Measurements from ENCODE around the gene CD19.
"Not testable (repeated sequence)": the region's sequence is repeated elsewhere in the genome, so short reads cannot be mapped to it uniquely, and the experiment has no call there.

The CD19 gene

DNA sequence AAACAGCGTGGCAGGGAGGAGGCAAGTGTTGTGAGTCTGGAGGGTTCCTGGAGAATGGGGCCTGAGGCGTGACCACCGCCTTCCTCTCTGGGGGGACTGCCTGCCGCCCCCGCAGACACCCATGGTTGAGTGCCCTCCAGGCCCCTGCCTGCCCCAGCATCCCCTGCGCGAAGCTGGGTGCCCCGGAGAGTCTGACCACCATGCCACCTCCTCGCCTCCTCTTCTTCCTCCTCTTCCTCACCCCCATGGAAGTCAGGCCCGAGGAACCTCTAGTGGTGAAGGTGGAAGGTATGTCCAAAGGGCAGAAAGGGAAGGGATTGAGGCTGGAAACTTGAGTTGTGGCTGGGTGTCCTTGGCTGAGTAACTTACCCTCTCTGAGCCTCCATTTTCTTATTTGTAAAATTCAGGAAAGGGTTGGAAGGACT lies at the start of gene CD19:
Gene CD19 (plus strand): TSS at position 171 of the 425 bp plus-strand sequence. CDS start 30 bp downstream, at position 201.
- no peak for DNase-seq

DNA sequence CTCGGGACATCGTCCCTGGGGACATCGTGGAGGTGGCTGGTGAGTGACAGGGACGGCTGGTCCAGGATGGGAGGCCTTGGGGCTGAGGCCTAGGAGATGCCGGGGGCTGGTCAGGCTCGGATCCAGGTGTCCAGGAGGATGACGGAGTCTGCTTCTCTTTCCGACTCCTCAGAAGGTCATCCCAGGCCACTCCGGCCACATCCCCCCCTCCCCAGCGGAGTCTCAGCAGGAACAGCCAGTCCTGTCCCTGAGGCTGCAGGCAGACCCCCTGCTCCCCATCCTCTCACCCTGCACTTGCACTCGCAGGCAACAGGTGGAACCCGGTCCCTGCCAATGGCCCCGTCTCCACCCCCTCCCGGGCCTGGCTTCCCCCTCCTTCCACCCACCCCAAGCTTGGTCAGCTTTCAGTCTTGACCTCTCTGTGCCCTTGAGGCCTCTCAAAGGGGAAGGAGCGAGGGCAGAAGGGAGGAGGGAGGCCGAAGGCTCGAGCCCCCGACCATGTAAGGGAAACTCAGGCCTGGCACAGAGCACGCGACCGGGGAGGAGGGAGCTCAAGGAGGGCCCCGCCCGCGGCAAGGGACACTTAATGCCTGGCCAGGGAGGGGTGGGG lies 49.1 kb upstream of the CD19 start:
- no peak for DNase-seq

DNA sequence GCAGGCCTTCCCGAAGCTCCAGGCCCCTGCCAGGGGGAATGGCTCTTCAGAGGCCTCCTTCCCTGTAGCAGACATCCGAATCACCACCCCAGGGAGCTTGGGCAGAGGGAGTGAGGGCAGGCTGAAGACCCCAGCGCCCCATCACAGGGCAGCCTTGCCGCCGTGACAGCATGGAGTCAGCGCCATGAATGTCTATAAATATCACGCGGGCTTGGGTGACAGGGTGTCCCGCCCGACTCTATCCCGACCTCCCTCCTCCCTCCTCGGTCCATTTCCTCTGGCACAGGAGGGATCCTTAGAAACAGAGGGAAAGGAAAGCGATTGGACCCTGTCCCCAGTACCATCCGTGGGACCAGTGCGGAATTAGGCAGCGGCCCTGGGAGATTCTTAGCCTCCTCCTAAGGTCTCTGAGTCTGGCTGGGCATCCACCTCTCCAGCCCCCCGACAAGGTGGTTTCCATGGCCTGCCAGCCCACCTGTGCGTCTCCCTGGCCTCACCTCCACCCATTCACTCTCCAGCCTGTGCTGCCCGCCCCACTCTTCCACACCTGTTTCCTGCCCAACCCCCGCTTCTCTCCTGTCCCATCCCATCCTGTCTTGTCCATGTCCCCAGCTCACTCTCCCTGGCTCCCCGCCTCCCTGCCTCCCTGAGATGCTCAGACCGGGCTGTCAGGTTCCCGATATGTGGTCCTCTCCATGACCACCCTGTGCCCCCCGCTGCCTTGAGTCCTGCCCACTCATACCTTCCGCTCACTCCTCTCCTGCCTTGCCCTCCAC lies 48.4 kb upstream of the CD19 start:
- DNase-seq, result no peak

DNA sequence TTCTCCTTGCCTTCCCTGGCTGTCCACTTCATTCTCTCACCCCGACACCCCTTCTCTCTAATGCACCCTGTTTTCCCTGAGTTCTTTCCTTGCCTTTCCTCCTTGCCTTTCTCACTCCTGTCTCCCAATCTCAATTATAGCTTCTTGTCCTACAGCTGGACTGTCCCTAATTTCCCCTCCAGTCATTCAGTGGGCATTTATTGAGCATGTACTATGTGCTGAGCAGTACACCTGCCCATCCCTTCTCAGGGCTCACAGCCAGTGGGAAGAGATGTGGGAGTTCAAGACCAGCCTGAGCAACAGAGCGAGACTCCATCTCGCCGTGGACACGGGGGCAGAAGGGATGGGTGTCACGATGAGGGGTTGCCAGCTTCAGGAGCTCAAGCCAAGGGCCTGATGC lies 47.7 kb upstream of the CD19 start:
- DNase-seq, result no peak

DNA sequence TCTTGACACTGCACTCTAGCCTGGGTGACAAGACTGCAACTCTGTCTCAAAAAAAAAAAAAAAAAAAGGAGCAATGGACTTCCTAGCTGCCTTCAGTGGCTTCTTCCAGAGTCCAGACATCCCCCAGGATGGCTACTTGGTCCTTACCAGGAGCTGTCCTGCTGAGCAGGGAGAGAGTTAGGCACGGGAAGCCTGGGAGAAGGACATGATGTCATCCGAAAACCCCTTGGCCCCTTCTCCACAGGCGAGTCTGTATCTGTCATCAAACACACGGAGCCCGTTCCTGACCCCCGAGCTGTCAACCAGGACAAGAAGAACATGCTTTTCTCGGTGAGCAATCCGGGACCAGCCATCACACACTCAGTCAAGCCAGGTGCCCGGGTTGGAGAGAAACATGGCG lies 44.8 kb upstream of the CD19 start:
- no peak for DNase-seq

DNA sequence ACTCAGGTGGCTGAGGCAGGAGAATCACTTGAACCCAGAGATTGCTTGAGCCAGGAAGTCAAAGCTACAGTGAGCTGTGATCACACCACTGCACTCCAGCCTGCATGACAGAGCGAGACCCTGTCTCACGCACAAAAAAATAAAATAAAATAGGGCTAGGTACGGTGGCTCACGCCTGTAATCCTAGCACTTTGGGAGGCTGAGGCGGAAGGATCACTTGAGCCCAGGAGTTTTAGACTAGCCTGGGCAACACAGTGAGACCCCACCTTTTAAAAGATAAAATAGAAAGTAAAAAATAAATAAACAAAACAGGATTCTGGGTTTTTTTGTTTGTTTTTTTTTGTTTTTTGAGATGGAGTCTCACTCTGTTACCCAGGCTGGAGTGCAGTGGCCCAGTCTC lies 41.4 kb upstream of the CD19 start:
- not testable (repeated sequence) for DNase-seq

DNA sequence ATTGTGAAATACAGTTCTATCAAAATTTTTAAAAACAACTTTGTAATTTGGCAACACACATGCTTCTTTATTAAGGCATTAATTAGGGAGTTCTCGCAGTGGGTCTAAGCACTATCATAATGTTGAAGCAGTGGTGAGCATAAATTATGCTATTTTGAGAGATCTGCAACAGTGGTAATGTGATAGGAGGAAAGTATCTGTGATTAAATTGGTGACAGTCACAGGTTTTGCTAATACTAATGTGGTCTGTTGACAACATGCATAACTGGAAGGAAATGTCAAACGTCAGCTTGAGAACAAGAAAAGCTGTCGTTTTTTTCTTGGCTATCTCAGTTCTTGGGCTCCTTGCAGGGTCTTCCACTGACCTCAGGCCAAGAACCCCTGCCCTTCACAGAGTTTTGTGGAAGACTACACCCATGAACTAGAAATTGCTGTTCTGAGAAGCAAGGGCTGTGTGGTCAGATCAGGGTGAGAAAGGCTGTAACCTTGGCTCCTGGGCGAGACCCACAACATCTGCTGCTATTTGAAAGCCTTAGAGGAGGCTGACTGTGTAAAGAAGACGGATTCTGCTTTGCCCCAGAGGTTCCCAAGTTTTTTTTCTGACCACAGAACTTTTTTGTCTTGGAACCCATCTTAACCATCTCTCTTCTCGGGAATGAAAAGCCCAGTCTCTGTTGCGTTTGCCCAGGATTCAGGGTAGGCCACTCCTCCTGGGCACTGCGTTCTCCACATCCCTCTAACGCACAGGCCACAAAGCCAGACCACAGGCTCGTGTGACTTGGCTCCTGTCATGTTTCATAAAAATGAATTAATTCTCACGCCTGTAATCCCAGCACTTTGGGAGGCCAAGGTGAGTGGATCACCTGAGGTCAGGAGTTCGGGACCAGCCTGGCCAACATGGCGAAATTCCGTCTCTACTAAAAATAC lies 39.5 kb upstream of the CD19 start:
- no peak for DNase-seq

DNA sequence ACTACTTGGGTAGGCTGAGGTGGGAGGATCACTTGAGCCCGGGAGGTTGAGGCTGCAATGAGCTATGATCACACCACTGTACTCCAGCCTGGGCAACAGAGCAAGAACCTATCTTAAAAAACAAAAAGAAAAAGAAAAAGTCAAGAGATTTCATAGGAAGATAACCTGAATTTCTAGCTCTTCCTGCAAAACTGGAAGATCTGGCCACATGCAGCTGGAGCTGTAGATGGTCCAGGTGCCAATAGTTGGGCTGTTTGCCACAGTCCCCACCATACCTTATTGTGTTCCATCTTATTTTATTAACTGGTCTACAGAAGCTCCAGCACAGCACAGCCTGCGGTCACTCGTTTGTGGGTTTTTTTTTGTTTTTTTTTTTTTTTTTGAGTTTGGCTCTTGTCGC lies 38.5 kb upstream of the CD19 start:
- no peak for DNase-seq

DNA sequence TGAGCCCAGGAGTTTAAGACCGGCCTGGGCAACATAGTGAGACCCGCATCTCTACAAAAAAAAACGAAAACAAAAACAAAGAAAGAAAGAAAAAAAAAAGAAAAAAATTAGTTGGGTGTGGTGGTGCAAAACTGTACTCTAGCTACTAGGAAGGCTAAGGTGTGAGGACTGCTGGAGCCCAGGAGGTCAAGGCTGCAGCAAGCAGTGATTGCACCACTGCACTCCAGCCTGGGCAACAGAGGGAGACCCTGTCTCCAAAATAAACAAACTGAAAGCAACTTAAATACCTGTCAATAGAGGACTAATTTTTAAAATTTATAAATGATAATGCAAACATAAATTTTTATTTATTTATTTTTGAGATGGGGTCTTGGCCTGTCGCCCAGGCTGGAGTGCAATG lies 36.2 kb upstream of the CD19 start:
- no peak for DNase-seq

DNA sequence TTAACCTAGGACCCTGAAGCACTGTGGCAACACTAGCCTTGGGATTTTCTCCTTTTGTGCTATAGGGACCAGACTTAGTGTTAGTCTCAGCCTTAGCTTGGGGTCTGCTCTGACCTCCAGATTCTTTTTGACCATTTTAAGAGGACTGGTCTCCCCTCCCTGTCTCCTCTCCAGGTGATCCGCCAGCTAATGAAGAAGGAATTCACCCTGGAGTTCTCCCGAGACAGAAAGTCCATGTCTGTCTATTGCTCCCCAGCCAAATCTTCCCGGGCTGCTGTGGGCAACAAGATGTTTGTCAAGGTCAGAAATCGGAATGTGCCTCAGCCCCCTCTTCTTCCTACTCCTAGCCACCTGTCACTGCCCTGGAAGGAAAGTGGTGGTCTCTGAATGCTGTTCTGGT lies 33.9 kb upstream of the CD19 start:
- DNase-seq, result no peak

DNA sequence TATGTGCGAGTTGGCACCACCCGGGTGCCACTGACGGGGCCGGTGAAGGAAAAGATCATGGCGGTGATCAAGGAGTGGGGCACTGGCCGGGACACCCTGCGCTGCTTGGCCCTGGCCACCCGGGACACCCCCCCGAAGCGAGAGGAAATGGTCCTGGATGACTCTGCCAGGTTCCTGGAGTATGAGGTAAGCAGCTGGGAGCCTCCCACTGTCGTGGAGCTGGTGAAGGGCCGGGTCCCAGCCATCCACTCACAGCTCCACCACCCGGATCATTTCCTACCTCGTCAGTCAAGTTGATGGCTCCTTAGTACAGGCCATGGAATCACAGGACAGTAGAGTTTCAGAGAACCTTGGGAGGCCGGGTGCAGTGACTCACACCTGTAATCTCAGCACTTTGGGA lies 33.5 kb upstream of the CD19 start:
- DNase-seq, result no peak

DNA sequence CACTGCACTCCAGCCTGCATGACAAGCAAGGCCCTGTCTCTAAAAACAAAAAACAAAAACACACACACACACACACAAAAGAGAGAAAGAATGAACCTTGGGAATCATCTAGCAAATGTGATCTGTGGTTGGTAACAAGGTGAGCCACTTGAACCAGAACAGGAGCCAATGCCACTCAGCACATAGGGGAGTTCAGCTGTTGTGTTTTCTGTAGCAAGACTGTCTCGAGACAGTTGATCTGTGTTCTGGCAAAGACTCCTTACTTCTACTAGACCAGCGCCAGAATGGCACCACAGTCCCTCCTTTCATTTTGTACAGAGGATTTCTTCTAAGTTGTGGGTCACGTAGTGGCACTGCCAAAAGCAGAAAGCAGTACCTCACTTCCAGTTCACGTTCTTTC lies 32.8 kb upstream of the CD19 start:
- DNase-seq, result no peak

DNA sequence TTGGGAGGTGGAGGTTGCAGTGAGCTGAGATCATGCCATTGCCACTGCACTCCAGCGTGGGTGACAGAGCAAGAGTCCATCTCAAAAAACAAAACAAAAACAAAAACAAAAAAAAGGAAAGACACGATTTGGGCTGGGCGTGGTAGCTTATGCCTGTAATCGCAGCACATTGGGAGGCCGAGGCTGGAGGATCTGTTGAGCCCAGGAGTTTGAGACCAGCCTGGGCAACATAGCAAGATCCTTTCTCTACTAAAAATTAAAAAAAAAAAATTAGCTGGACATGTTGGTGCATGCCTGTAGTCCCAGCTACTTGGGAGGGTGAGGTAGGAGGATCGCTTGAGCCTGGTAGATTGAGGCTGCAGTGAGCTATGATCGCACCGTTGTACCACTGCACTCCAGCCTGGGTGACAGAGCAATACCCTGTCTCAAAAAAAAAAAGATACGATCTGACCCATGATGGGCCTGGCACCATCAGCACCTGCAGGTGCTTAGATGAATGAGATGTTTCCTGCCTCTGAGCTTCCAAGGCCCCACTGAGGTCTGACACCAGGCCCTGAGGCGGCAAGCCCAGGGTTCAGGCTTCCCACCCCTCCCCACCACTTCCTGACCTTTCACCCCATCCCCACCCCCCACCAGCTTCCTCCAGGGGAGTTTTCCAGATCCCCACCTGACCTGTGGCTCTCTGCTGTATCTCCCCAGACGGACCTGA lies 31.7 kb upstream of the CD19 start:
- DNase-seq, result no peak

DNA sequence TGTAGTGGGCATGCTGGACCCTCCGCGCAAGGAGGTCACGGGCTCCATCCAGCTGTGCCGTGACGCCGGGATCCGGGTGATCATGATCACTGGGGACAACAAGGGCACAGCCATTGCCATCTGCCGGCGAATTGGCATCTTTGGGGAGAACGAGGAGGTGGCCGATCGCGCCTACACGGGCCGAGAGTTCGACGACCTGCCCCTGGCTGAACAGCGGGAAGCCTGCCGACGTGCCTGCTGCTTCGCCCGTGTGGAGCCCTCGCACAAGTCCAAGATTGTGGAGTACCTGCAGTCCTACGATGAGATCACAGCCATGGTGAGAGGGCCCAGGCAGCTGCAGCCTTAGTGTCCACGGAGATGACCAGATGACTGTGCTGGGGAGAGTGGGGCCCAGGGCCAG lies 31.2 kb upstream of the CD19 start:
- no peak for DNase-seq

DNA sequence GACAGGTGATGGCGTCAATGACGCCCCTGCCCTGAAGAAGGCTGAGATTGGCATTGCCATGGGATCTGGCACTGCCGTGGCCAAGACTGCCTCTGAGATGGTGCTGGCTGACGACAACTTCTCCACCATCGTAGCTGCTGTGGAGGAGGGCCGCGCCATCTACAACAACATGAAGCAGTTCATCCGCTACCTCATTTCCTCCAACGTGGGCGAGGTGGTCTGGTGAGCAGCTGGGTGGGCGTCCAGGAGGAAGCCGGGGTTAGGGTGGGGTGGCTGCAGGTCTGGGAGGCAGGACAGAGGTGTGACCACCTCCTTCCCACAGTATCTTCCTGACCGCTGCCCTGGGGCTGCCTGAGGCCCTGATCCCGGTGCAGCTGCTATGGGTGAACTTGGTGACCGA lies 29.9 kb upstream of the CD19 start:
- no peak for DNase-seq

DNA sequence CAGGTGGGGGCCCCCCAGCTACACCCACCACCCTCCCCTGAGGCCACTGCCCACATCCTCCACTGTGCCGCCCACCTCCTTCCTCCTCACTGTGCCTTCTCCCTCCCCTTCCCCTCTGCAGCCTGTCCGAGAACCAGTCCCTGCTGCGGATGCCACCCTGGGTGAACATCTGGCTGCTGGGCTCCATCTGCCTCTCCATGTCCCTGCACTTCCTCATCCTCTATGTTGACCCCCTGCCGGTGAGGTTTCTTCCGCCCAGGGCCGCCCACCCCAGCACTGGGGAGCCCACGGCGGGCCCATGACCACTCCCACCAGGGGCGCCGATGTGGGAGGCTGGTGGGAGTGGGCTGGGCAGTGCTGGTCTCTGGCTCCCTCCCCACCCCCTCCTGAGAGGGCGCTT lies 28.9 kb upstream of the CD19 start:
- DNase-seq, result no peak

DNA sequence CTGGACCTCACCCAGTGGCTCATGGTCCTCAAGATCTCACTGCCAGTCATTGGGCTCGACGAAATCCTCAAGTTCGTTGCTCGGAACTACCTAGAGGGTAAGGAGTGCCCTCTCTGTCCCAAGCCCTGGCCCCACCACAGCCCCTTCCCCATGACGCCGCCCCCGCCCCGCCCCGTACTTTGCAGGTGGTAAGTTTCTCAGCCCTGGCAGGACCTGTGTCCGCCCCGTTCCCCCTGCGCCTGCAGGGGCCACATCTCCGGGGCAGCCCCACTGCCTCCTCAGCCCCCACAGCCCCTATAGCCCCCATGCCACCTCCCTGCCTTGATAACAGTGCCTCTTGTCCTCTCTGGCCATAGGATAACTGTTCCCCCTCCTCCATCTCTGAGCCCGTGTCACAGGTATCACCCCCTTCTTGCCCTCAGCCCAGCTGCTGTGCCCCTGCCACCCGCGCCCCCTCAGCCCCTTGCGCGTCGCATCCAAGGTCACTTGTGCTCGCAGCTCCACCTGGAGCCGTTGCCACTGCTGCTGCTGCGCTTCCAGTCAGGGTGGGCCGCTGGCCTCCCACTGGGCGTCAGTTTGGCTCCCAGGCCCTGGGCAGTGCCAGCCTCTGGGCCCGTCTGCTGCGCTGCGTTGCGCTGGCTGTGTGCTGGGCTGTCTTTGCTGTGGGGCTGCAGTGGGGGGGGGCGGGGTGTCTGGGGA lies 28.3 kb upstream of the CD19 start:
- DNase-seq, result no peak

DNA sequence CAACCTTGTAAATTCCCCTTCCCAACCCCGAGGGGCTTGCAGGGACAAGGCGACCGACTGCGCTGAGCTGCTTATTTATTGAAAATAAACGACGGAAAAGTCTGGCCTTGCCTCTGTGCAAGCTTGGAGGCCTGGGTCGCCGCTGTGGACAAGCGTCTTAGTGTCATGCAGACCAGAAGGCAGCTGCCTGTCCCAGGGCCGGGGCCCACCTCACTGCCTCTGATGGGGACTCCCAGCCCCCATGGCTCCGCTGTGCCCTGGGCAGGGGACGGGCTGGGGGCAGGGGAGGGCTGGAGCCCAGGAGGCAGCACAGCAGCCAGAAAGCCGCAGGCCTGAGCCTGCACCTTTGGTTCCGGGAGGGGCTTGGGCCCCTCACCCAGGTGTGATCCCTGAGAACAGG lies 27.4 kb upstream of the CD19 start:
- no peak for DNase-seq

DNA sequence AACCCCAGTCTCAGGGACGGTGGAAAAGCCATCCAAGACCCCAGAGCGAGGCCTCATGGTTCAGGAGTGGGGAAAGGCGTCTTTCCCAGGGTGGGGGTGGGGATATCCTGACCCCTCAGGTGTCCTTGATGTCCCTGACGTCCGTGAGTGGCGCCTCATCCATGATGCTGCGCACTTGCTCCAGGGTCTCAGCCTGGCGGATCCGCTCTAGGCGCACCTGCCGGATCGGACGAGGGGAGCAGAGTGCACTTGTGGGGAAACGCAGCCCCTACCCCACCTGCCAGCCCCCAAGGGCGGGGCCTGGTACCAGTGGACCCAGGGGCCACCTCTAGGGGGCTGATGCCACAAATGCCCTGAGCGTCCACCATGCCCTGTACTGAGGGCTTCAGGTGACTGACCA lies 26.9 kb upstream of the CD19 start:
- DNase-seq, result no peak

DNA sequence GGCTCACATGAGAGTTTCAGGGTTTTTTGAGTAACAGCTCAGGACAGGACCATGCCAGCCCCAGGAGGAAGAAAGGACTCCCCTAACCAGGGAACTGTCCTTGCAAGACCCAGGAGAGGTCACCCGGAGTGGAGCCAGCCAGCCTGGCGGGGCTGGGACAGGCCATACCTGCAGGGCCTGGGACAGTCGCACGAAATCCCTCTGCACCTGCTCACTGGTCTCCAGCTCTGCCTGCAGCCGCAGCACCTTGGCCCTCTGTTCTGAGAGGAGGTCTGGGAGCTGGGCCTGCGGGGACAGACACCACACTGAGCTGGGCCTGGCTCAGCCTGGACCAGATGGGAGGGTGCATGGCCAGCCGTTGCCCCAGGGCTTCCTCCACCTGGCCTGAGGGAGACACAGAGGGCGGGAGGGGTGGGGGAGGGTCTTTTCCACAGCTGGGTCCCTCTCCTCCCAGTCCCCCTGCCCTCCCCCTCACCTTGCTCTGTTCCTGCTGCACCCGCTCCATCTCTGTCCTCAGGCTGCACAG lies 26.5 kb upstream of the CD19 start:
- DNase-seq, result no peak

DNA sequence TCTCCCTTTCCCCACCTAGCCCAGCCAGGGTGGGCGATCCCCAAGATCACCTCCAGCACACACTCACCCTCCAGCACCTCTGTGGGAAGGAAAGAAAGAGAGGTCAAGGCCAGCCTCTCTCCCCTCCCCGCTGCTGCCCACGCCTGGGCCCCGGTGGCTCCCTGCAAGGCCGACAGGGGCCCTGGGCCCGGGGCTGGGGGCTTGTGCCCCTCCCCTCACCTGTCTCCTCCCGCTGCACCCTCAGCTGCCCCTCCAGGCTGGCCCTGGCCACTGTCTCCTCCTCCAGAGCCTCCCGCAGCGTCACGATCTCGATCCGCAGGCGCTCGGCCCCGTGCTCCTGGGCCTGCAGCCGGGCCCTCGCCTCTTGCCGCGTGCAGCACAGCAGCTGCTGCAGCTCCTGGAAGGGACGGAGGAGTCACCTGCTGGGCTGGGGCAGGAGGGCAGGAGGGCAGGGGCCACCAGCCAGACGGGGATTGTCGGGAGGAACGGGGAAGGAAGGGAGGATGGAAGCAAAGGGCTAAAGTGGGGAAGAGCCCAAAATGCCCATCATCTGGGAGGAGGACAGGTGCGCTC lies 25.9 kb upstream of the CD19 start:
- DNase-seq, result no peak
